ENCODE results near the gene CHMP6. TPM values are rescaled to one million over a fixed set of nuclear protein-coding genes. Genes with fewer than 3 reads are reported as not detected.

CHMP6 gene
- total RNA-seq, 1 experiment from 2014 or later = 15.0 TPM

DNA sequence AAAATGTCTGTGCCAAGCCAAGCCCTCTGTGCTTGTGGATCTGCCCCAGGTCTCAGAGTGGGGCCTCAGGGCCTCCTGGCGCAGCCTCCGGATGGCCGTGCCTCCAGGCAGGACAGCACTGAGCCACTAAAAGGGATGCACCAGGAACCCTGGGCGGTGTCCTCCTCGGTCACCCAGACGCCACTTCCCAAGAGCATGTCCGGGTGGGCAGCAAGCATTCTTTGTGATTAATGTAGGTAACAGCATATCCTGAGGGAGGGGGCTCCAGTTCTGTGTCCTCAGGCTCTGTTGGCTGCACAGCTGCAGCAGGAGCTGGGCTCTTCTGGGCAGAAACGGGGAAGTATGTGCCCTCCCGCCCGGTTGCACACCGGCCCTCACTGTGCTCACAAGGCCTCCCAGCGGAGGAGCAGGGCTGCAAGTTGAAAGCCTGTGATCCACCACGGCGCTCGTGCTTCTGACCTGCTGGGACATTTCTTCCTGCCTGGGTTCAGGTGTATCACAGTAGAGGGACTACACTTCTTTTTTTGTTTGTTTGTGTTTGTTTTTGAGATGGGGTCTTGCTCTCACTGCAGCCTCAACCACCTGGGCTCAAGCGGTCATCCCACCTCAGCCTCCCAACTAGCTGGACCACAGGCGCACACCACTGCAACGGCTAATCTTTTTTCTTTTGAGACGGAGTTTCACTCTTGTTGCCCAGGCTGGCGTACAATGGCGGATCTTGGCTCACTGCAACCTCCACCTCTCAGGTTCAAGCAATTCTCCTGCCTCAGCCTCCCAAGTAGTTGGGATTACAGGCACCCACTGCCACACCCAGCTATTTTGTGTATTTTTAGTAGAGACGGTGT lies 37.9 kb upstream of the CHMP6 start:
- H3K4me1 Mint-ChIP-seq = no peaks in the 10 kb centered on the region
- DNase-seq (ENCODE audit: low spot score) (peak; percentile 6), ATAC-seq (no peak)
- H3K27ac Mint-ChIP-seq = no peak overlapping the region
- no peaks in the 10 kb centered on the region for H3K36me3 Mint-ChIP-seq
- peaks cover 6% of the 10 kb centered on the region; the same call in 1 of the 2 replicates for H3K9me3 Mint-ChIP-seq
- CTCF ChIA-PET = interaction anchor here (0.7 kb wide), 1 partner anchor 117 kb away, joined by 3 read pairs; no protein-coding TSS in a partner anchor
- no peak overlapping the region for H3K4me3 Mint-ChIP-seq
- no peaks in the 10 kb centered on the region for H3K27me3 Mint-ChIP-seq (ENCODE audit: low read depth)
- TF ChIP-seq RORB (CRISPR knock-in tag; IDR thresholded peaks at IDR 0.05) (no peak), HMGA2 (CRISPR knock-in tag; IDR thresholded peaks at IDR 0.05) (no peak), TP53 (CRISPR knock-in tag; IDR thresholded peaks at IDR 0.05) (no peak), MYBL2 (CRISPR knock-in tag; IDR thresholded peaks at IDR 0.05) (no peak), EMX1 (CRISPR knock-in tag; IDR thresholded peaks at IDR 0.05) (no peak), FOXP1 (CRISPR knock-in tag; IDR thresholded peaks at IDR 0.05; ENCODE audit: borderline replicate concordance) (no peak)
- TF ChIP-seq, protein P1, sequence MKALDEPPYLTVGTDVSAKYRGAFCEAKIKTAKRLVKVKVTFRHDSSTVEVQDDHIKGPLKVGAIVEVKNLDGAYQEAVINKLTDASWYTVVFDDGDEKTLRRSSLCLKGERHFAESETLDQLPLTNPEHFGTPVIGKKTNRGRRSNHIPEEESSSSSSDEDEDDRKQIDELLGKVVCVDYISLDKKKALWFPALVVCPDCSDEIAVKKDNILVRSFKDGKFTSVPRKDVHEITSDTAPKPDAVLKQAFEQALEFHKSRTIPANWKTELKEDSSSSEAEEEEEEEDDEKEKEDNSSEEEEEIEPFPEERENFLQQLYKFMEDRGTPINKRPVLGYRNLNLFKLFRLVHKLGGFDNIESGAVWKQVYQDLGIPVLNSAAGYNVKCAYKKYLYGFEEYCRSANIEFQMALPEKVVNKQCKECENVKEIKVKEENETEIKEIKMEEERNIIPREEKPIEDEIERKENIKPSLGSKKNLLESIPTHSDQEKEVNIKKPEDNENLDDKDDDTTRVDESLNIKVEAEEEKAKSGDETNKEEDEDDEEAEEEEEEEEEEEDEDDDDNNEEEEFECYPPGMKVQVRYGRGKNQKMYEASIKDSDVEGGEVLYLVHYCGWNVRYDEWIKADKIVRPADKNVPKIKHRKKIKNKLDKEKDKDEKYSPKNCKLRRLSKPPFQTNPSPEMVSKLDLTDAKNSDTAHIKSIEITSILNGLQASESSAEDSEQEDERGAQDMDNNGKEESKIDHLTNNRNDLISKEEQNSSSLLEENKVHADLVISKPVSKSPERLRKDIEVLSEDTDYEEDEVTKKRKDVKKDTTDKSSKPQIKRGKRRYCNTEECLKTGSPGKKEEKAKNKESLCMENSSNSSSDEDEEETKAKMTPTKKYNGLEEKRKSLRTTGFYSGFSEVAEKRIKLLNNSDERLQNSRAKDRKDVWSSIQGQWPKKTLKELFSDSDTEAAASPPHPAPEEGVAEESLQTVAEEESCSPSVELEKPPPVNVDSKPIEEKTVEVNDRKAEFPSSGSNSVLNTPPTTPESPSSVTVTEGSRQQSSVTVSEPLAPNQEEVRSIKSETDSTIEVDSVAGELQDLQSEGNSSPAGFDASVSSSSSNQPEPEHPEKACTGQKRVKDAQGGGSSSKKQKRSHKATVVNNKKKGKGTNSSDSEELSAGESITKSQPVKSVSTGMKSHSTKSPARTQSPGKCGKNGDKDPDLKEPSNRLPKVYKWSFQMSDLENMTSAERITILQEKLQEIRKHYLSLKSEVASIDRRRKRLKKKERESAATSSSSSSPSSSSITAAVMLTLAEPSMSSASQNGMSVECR (CRISPR knock-in tag; IDR thresholded peaks at IDR 0.05; ENCODE audit: borderline replicate concordance) = no peak
- TF ChIP-seq, protein P2, sequence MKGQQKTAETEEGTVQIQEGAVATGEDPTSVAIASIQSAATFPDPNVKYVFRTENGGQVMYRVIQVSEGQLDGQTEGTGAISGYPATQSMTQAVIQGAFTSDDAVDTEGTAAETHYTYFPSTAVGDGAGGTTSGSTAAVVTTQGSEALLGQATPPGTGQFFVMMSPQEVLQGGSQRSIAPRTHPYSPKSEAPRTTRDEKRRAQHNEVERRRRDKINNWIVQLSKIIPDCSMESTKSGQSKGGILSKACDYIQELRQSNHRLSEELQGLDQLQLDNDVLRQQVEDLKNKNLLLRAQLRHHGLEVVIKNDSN (CRISPR knock-in tag; IDR thresholded peaks at IDR 0.05) = no peak
- TF ChIP-seq, protein P3, sequence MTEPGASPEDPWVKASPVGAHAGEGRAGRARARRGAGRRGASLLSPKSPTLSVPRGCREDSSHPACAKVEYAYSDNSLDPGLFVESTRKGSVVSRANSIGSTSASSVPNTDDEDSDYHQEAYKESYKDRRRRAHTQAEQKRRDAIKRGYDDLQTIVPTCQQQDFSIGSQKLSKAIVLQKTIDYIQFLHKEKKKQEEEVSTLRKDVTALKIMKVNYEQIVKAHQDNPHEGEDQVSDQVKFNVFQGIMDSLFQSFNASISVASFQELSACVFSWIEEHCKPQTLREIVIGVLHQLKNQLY (CRISPR knock-in tag; IDR thresholded peaks at IDR 0.05) = no peak
- TF ChIP-seq, protein P4, sequence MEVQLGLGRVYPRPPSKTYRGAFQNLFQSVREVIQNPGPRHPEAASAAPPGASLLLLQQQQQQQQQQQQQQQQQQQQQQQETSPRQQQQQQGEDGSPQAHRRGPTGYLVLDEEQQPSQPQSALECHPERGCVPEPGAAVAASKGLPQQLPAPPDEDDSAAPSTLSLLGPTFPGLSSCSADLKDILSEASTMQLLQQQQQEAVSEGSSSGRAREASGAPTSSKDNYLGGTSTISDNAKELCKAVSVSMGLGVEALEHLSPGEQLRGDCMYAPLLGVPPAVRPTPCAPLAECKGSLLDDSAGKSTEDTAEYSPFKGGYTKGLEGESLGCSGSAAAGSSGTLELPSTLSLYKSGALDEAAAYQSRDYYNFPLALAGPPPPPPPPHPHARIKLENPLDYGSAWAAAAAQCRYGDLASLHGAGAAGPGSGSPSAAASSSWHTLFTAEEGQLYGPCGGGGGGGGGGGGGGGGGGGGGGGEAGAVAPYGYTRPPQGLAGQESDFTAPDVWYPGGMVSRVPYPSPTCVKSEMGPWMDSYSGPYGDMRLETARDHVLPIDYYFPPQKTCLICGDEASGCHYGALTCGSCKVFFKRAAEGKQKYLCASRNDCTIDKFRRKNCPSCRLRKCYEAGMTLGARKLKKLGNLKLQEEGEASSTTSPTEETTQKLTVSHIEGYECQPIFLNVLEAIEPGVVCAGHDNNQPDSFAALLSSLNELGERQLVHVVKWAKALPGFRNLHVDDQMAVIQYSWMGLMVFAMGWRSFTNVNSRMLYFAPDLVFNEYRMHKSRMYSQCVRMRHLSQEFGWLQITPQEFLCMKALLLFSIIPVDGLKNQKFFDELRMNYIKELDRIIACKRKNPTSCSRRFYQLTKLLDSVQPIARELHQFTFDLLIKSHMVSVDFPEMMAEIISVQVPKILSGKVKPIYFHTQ (CRISPR knock-in tag; IDR thresholded peaks at IDR 0.05) = no peak
- TF ChIP-seq, protein P5, sequence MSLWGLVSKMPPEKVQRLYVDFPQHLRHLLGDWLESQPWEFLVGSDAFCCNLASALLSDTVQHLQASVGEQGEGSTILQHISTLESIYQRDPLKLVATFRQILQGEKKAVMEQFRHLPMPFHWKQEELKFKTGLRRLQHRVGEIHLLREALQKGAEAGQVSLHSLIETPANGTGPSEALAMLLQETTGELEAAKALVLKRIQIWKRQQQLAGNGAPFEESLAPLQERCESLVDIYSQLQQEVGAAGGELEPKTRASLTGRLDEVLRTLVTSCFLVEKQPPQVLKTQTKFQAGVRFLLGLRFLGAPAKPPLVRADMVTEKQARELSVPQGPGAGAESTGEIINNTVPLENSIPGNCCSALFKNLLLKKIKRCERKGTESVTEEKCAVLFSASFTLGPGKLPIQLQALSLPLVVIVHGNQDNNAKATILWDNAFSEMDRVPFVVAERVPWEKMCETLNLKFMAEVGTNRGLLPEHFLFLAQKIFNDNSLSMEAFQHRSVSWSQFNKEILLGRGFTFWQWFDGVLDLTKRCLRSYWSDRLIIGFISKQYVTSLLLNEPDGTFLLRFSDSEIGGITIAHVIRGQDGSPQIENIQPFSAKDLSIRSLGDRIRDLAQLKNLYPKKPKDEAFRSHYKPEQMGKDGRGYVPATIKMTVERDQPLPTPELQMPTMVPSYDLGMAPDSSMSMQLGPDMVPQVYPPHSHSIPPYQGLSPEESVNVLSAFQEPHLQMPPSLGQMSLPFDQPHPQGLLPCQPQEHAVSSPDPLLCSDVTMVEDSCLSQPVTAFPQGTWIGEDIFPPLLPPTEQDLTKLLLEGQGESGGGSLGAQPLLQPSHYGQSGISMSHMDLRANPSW (CRISPR knock-in tag; conservative IDR thresholded peaks at IDR 0.05; ENCODE audit: low read depth) = no peak
- TF ChIP-seq, protein P6, sequence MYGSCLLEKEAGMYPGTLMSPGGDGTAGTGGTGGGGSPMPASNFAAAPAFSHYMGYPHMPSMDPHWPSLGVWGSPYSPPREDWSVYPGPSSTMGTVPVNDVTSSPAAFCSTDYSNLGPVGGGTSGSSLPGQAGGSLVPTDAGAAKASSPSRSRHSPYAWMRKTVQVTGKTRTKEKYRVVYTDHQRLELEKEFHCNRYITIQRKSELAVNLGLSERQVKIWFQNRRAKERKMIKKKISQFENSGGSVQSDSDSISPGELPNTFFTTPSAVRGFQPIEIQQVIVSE (CRISPR knock-in tag; IDR thresholded peaks at IDR 0.05; ENCODE audit: borderline replicate concordance) = no peak
- TF ChIP-seq, protein P7, sequence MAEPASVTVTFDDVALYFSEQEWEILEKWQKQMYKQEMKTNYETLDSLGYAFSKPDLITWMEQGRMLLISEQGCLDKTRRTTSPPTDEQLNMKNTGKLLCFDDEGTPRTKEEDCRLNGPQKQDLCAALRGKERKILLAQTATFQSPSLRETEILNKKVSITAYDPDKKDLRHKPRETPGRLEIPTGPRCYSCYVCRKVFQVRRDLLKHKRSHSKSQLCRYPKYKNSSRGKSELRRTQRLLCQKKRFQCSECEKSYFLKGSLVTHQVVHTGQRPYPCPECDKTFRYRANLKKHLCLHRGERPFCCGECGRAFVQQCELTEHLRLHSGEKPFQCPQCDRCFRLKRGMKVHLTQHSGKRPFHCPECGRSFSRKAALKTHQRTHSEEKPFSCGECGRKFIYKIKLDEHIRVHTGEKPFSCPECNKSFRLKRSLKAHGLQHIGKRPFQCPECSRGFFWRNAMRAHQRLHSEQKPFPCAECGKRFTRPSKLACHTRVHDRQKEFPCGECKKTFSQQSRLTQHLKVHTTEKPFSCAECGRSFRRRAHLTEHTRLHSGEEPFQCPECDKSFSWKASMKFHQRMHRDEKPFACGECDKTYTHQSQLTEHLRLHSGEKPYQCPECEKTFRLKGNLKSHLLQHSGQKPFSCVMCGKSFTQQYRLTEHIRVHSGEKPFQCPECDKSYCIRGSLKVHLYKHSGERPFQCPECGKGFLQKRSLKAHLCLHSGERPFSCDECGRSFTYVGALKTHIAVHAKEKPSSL (CRISPR knock-in tag; conservative IDR thresholded peaks at IDR 0.05) = no peak
- POLR2A ChIA-PET = no interaction called here

Data from WTC11 (cell line).